ENCODE results near the gene TBC1D9B. TPM values are rescaled to one million over a fixed set of nuclear protein-coding genes. Genes with fewer than 3 reads are reported as not detected.
"Not testable (repeated sequence)": the region's sequence is repeated elsewhere in the genome, so short reads cannot be mapped to it uniquely, and the experiment has no call there.

The TBC1D9B gene
- total RNA-seq, 1 donor from 2014 or later: 64.2 TPM

GRCh38 chr5:179883163-179883562 is 24.5 kb downstream of the TBC1D9B start:
- DNase-seq: no peak

GRCh38 chr5:179882338-179882737 is 25.4 kb downstream of the TBC1D9B start:
- DNase-seq: no peak

- DNase-seq: no peak
These were observed 26.7 kb downstream of the TBC1D9B start for GRCh38 chr5:179880848-179881590.

- no peak for DNase-seq
These were observed 27.5 kb downstream of the TBC1D9B start for GRCh38 chr5:179880066-179880650.

GRCh38 chr5:179879690-179880010 is 28.0 kb downstream of the TBC1D9B start:
- no peak for DNase-seq

GRCh38 chr5:179879003-179879689 is 28.6 kb downstream of the TBC1D9B start:
- DNase-seq: no peak

- DNase-seq: no peak
These were observed 29.3 kb downstream of the TBC1D9B start for GRCh38 chr5:179878222-179879002.

GRCh38 chr5:179876610-179876952 is 31.1 kb downstream of the TBC1D9B start:
- no peak for DNase-seq

GRCh38 chr5:179875741-179876609 is 31.7 kb downstream of the TBC1D9B start:
- DNase-seq: no peak

- no peak for DNase-seq
These were observed 33.0 kb downstream of the TBC1D9B start for GRCh38 chr5:179874536-179875292.

GRCh38 chr5:179874136-179874535 is 33.6 kb downstream of the TBC1D9B start:
- no peak for DNase-seq

GRCh38 chr5:179873588-179874110 is 34.0 kb downstream of the TBC1D9B start:
- DNase-seq: no peak

- no peak for DNase-seq
These were observed 34.7 kb downstream of the TBC1D9B start for GRCh38 chr5:179872828-179873575.

GRCh38 chr5:179872055-179872827 is 35.5 kb downstream of the TBC1D9B start:
- DNase-seq: no peak

GRCh38 chr5:179871533-179871932 is 36.2 kb downstream of the TBC1D9B start:
- not testable (repeated sequence) for DNase-seq

- DNase-seq: no peak
These were observed 36.7 kb downstream of the TBC1D9B start for GRCh38 chr5:179870952-179871351.

- peak; percentile 66 for DNase-seq
These were observed 37.2 kb downstream of the TBC1D9B start for GRCh38 chr5:179870403-179870903.

- DNase-seq: no peak
These were observed 37.9 kb downstream of the TBC1D9B start for GRCh38 chr5:179869641-179870402.

GRCh38 chr5:179869101-179869500 is 38.6 kb downstream of the TBC1D9B start:
- DNase-seq: no peak
